ENCODE data around the gene TTLL7.

TTLL7 gene

GRCh38 chr1:84021822-84022221 is 22.9 kb upstream of the TTLL7 start:
- TF ChIP-seq CTCF (IDR thresholded peaks at IDR 0.05; ENCODE audit: insufficient read depth, low read length, poor library complexity, severe bottlenecking): no peak
- no peak overlapping the region for H3K4me2 ChIP-seq (ENCODE audit: low read depth, low read length, poor library complexity, severe bottlenecking)
- 0 out of 2 replicates have a peak, but pooled peaks cover 4% of the 10 kb centered on the region for H3K9me3 ChIP-seq (ENCODE audit: insufficient read depth, low read length)
- H3K9ac ChIP-seq (ENCODE audit: low read length): no peak overlapping the region
- H3K36me3 ChIP-seq (ENCODE audit: low read length): no peaks in the 10 kb centered on the region
- H3K9me2 ChIP-seq (replicated peaks; ENCODE audit: insufficient read depth, low read length): no peaks in the 10 kb centered on the region
- no peak overlapping the region for H3K4me3 ChIP-seq (ENCODE audit: insufficient read depth, low read length, poor library complexity, severe bottlenecking)
- no peaks in the 10 kb centered on the region for H3K79me2 ChIP-seq (ENCODE audit: insufficient read depth, low read length)
- H4K20me1 ChIP-seq (ENCODE audit: low read depth, low read length): no peaks in the 10 kb centered on the region
- no peak overlapping the region for H3K27ac ChIP-seq (ENCODE audit: low read depth, low read length)
- H3F3A ChIP-seq (ENCODE audit: insufficient read depth): no peaks in the 10 kb centered on the region
- H3K27me3 ChIP-seq (ENCODE audit: low read length): no peaks in the 10 kb centered on the region
- no peak overlapping the region for H2AFZ ChIP-seq (ENCODE audit: low read depth, low read length, severe bottlenecking)

- no peaks in the 10 kb centered on the region for H3F3A ChIP-seq (ENCODE audit: insufficient read depth)
- H3K9me2 ChIP-seq (replicated peaks; ENCODE audit: insufficient read depth, low read length): no peaks in the 10 kb centered on the region
- no peaks in the 10 kb centered on the region for H3K27me3 ChIP-seq (ENCODE audit: low read length)
- H3K4me2 ChIP-seq (ENCODE audit: low read depth, low read length, poor library complexity, severe bottlenecking): no peak overlapping the region
- H2AFZ ChIP-seq (ENCODE audit: low read depth, low read length, severe bottlenecking): no peak overlapping the region
- no peak overlapping the region for H3K27ac ChIP-seq (ENCODE audit: low read depth, low read length)
- 0 out of 2 replicates have a peak, but pooled peaks cover 4% of the 10 kb centered on the region for H3K9me3 ChIP-seq (ENCODE audit: insufficient read depth, low read length)
- H3K36me3 ChIP-seq (ENCODE audit: low read length): no peaks in the 10 kb centered on the region
- no peak overlapping the region for H3K4me3 ChIP-seq (ENCODE audit: insufficient read depth, low read length, poor library complexity, severe bottlenecking)
- H3K79me2 ChIP-seq (ENCODE audit: insufficient read depth, low read length): no peaks in the 10 kb centered on the region
- TF ChIP-seq EZH2phosphoT487 (conservative IDR thresholded peaks at IDR 0.05; ENCODE audit: low read length) (no peak), CTCF (IDR thresholded peaks at IDR 0.05; ENCODE audit: insufficient read depth, low read length, poor library complexity, severe bottlenecking) (no peak)
- no peak overlapping the region for H3K9ac ChIP-seq (ENCODE audit: low read length)
- no peaks in the 10 kb centered on the region for H4K20me1 ChIP-seq (ENCODE audit: low read depth, low read length)
Measured at GRCh38 chr1:84020151-84020550, 21.2 kb upstream of the TTLL7 start.

GRCh38 chr1:84019217-84019616 is 20.3 kb upstream of the TTLL7 start:
- Histone ChIP-seq H3K9ac (ENCODE audit: low read length) (no peak overlapping the region), H3F3A (ENCODE audit: insufficient read depth) (no peaks in the 10 kb centered on the region), H3K4me3 (ENCODE audit: insufficient read depth, low read length, poor library complexity, severe bottlenecking) (no peak overlapping the region), H3K9me2 (replicated peaks; ENCODE audit: insufficient read depth, low read length) (no peaks in the 10 kb centered on the region), H2AFZ (ENCODE audit: low read depth, low read length, severe bottlenecking) (no peak overlapping the region), H3K79me2 (ENCODE audit: insufficient read depth, low read length) (no peaks in the 10 kb centered on the region), H3K4me2 (ENCODE audit: low read depth, low read length, poor library complexity, severe bottlenecking) (no peak overlapping the region), H3K27me3 (ENCODE audit: low read length) (no peaks in the 10 kb centered on the region), H3K9me3 (ENCODE audit: insufficient read depth, low read length) (0 out of 2 replicates have a peak, but pooled peaks cover 4% of the 10 kb centered on the region), H3K27ac (ENCODE audit: low read depth, low read length) (no peak overlapping the region), H4K20me1 (ENCODE audit: low read depth, low read length) (no peaks in the 10 kb centered on the region), H3K36me3 (ENCODE audit: low read length) (no peaks in the 10 kb centered on the region)
- TF ChIP-seq CTCF (IDR thresholded peaks at IDR 0.05; ENCODE audit: insufficient read depth, low read length, poor library complexity, severe bottlenecking): no peak
- no peak for TF ChIP-seq EZH2phosphoT487 (conservative IDR thresholded peaks at IDR 0.05; ENCODE audit: low read length)
